Frontal cortex (tissue), 4 donors: ENCODE data around the gene HDHD3. TPM values are rescaled to one million over a fixed set of nuclear protein-coding genes. Genes with fewer than 3 reads are reported as not detected.

ENCODE experiments used
- DNase-seq, 2 donors: peaks; one replicate each; pipeline ENCODE4 v3.0.0; 2012; ENCODE audit warnings: low spot score in 2 of 2
- FAIRE-seq: peaks from 2 replicates; lab custom pipeline; 2012; peaks lifted over from hg19 to GRCh38; lab: Jason Lieb, UNC
- total RNA-seq: library from RNA; depleted of rRNA; stranded (reverse); fragments of >200 nt; gene quantifications from one replicate; pipeline ENCODE4 v1.2.3, GENCODE V29; 2014
- donor health status: control.
- donor health status: control.
- donor health status: control.

The HDHD3 gene
- total RNA-seq, 1 donor from 2014 or later, result 9.0 TPM

DNA sequence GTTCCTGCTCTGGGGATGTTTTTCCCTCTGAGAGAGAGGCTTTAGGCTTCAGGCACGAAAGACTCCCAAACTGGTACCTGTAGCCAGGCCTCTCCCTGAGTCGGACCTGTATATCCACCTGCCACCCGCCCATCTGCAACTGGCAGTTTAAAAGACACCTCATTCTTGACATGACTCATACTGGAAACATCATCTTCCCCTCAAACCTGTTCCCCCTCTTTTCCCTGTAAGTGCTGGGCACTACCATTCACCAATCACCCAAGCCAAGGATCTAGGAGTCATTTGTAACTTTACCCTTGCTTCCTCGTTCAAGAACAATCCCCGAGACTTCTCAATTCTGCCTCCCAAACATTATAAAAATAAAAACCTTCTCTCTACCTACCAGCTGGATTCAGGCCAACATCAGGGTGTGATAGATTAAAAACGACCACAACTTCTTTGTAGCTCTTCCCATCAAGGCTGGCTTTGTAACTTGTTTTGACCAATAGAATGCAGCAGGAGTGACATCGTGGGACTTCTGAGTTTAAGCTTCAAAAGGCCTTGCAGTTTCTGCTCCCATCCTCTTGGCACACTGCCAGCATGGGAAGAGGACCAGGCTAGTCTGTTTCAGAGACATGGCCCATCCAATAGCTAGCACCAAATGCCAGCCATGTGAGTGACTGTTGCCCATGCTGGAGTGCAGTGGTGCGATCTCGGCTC is 34.9 kb downstream of the HDHD3 start:
- FAIRE-seq, result no peak
- DNase-seq, result no peak

- no peak for FAIRE-seq
- DNase-seq, result peak; percentile 81 to 87
These were observed 36.6 kb downstream of the HDHD3 start, which contains the start of gene WDR31 for GRCh38 chr9:113340011-113340699. Gene WDR31 (minus strand): TSS chr9:113340275. CDS start chr9:113332022, 8,253 bp downstream.

DNA sequence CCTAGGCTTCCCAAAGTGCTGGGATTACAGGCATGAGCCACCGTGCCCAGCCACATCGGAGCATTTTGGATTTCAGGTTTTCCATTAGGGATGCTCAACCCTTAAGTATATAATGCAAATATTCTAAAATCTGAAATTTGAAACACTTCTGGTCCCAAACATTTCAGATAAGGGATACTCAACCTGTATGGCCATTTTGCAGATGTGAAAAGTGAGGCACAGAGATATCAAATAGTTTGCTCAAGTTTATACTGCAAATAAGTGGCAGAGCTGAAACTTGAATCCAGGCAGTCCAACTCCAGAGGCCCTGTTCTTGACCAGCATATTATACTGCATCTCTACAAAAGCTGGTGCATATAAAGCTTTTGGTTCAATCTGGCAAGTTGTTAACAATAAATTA is 39.1 kb downstream of the HDHD3 start:
- no peak for FAIRE-seq

DNA sequence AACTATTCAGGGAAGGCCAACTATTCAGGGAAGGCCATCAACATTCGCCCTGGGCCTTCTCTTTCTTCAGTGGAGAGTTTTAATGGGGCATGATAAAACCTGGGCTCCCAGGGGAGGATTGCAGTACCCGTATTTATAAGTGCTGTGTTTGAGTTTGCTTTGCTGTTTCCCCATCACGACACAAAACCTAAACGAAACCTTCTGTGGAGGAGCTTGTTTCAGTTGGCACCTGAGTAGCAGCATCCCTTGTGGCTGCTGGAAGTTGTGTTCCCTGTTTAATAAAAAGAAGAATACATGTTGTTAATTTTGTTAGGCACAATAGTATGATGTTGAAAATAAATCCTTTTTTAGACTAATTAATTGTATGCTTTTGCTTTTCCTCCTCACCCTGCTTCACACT is 45.0 kb downstream of the HDHD3 start:
- FAIRE-seq (no peak), DNase-seq (no peak)

More for the DNA sequence above, 39.1 kb downstream of the HDHD3 start:
- no peak for DNase-seq

GRCh38 chr9:113328045-113328782 is 48.6 kb downstream of the HDHD3 start:
- DNase-seq, result no peak
- FAIRE-seq, result no peak

DNA sequence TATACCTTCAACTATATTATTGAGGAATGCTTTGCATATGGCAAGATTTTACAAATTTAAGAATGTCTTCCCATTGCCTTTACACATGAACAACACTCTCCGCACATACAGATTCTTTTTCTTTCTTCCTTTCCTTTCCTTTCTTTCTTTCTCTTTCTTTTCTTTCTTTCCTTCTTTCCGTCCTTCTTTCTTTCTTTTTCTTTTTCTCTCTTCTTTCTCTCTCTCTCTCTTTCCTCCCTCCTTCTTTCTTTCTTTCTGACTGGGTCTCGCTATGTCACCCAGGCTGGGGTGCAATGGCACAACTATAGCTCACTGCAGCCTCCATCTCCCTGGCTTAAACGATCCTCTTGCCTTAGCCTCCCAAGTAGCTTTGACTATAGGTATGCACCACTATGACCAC is 50.6 kb downstream of the HDHD3 start:
- DNase-seq, result no peak
- no peak for FAIRE-seq

Other genes starting within 250 kb of the HDHD3 start
- gene SLC31A2, start 226.0 kb downstream of the HDHD3 start, total RNA-seq, result 6.9 TPM
- 9.8 TPM for gene FKBP15, start 155.7 kb downstream of the HDHD3 start, total RNA-seq
- gene SLC31A1, start 155.4 kb downstream of the HDHD3 start, total RNA-seq, result 7.3 TPM
- gene CDC26, start 101.4 kb downstream of the HDHD3 start, total RNA-seq, result 14.3 TPM
- gene PRPF4, start 101.3 kb downstream of the HDHD3 start, total RNA-seq, result 23.6 TPM
- gene RNF183, start 73.6 kb downstream of the HDHD3 start, total RNA-seq, result not detected
- 2.4 TPM for gene WDR31, start 36.7 kb downstream of the HDHD3 start, total RNA-seq
- gene BSPRY, start 27.4 kb downstream of the HDHD3 start, total RNA-seq, result under 0.01 TPM
- gene ALAD, start 24.3 kb upstream of the HDHD3 start, total RNA-seq, result 11.4 TPM
- 39.5 TPM for gene POLE3, start 33.7 kb upstream of the HDHD3 start, total RNA-seq
- gene C9orf43, start 33.8 kb upstream of the HDHD3 start, total RNA-seq, result 1.2 TPM
- gene RGS3, start 86.7 kb upstream of the HDHD3 start, total RNA-seq, result 11.4 TPM